Measurements from ENCODE around the gene PLCH2.

The PLCH2 gene

DNA sequence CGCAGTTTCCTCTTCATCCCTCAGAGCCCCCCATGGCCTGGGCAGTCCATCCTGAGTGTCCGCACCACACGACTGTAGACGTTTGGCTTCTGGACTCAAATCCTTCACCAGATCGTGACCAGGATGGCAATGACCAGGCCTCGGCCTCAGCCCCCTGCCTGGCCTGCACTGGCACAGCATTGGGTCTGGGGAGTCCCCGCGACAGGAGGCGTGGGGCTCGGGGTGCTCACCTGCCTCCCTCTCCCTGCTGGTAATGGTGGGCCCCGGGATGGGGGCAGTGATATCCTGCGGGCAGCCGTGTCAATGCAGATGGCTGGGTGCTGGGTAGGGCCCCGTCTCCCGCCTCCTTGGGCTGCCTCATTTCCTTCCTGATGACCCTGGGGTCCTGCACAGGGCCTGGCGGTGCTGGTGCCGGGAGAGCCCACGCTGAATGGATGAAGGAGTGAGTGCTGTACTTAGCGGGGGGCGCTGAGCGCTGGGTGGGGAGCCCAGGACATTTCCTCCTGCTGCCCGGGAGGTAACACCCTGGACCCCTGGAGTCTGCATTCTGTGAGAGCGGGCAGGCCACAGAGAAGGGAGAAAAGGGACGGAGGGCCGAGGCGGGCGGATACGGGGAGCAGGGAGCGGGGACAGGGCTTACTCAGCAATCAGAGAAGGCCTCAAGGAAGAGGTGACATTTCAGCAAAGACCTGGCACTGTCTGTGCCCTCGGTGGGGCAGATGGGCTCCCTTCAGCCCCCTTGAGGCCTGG, 78.0 kb downstream of the PLCH2 start:
- in situ Hi-C loops (cut with HindIII; ENCODE audit: low sequenced_read_pairs), result no loop called here

DNA sequence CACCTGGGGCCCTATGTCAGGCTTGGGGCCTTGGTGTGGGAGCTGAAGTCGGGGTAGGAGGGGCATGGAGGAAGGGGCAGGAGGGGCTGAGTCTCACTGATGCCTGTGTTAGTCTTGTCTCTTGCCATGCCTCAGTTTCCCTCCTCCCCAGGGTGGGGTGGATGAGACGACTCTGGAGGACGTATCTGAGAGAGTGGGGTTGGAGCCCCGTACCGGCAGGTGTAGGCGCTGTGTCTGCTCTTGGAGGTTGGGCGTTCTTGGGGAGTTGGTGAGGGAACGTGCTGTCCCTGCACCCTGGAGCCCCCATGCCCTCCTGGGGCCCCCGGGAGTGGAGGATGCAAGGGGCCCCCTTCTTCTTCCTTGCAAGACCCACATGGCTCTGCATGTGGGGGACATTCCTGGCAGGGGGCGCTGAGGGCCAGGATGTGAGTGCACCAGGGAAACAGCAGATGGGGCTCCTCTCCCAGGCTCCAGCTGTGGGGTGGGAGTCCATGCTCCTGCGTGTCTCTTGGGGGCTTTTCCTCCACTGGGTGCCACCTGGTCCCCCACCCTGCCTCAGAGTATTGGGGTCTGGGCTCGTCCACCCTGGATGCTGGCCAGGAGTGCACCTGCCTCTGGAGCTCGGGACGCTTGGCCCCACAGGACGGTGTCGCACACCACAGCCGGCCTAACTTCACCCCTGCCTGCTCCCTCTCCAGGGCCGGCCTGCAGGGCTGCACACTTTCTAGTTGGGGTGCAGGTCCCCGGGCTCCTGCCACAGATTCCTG, 78.7 kb downstream of the PLCH2 start:
- in situ Hi-C loops (cut with HindIII; ENCODE audit: low sequenced_read_pairs), result no loop called here
